GM12878 (cell line): ENCODE data around the gene PCDHB16. TPM values are rescaled to one million over a fixed set of nuclear protein-coding genes. Genes with fewer than 3 reads are reported as not detected.
"Not testable (repeated sequence)": the region's sequence is repeated elsewhere in the genome, so short reads cannot be mapped to it uniquely, and the experiment has no call there.

ENCODE experiments used
- ATAC-seq: fragments of 200-7000 bp; cut with Tn5 transposase; 3 replicates; pipeline ENCODE4 v1.9.1; 2020; ENCODE audit warnings: mild to moderate bottlenecking, moderate library complexity
- BruUV-seq: library from RNA; stranded (reverse); fragments of 400-500 nt; replicated peaks from 2 replicates; lab custom pipeline; 2021; lab: Mats Ljungman, UMichigan
- CTCF ChIA-PET: fragments of 300-600 bp; sonication (Branson Sonifier 250); formaldehyde crosslinking; extraction: SDS; loops from one replicate; lab custom pipeline; 2021; ENCODE audit warnings: inconsistent platforms; lab: Yijun Ruan, JAX
- POLR2A ChIA-PET: fragments of 350-600 bp; formaldehyde crosslinking; extraction: SDS; loops from one replicate; lab custom pipeline; 2021; ENCODE audit warnings: inconsistent platforms; lab: Charles Lee
- RAD21 ChIA-PET: fragments of 300-600 bp; sonication (Branson Sonifier 250); formaldehyde crosslinking; loops from one replicate; lab custom pipeline; 2023; ENCODE audit warnings: antibody characterized with exemption; ENCODE audit not compliant: unreplicated experiment; lab: Charles Lee
- SMC1A ChIA-PET: fragments of 300-600 bp; sonication (Branson Sonifier 250); formaldehyde crosslinking; loops from one replicate; lab custom pipeline; 2023; ENCODE audit not compliant: unreplicated experiment, uncharacterized antibody; lab: Charles Lee
- DNase-seq: peaks from one replicate; pipeline ENCODE4 v3.0.0-alpha.2; 2011; ENCODE audit warnings: low read depth, low spot score
- FAIRE-seq: peaks from 3 replicates; lab custom pipeline; 2011; peaks lifted over from hg19 to GRCh38; lab: Jason Lieb, UNC
- H2AFZ ChIP-seq: 2 replicates; pipeline ENCODE4 v1.6.0; 2011; ENCODE audit warnings: low read depth, low read length, control low read depth; ENCODE audit not compliant: control insufficient read depth
- H3K27ac ChIP-seq: 2 replicates; pipeline ENCODE4 v1.5.1; 2011; ENCODE audit warnings: control low read depth; ENCODE audit not compliant: control insufficient read depth, insufficient read depth
- H3K27me3 ChIP-seq, 2 experiments: replicated peaks in 1 of 2; 2 replicates each; pipeline versions ENCODE4 v1.6.0 to v1.6.1; 2011; ENCODE audit warnings: low read length in 1 of 2; ENCODE audit not compliant: control insufficient read depth in 2 of 2, insufficient read depth in 2 of 2
- H3K36me3 ChIP-seq, 2 experiments: 2 replicates each; pipeline ENCODE4 v1.5.1; 2011; ENCODE audit warnings: low read length in 1 of 2; ENCODE audit not compliant: control insufficient read depth in 2 of 2, insufficient read depth in 2 of 2
- H3K4me1 ChIP-seq: 2 replicates; pipeline ENCODE4 v1.6.1; 2011; ENCODE audit warnings: mild to moderate bottlenecking, low read length, moderate library complexity, mixed read lengths; ENCODE audit not compliant: control insufficient read depth, insufficient read depth
- H3K4me2 ChIP-seq: 2 replicates; pipeline ENCODE4 v1.6.0; 2011; ENCODE audit warnings: control low read depth; ENCODE audit not compliant: control insufficient read depth, insufficient read depth
- H3K4me3 ChIP-seq: fragments of 200-600 bp; sonication (generic); 2 replicates; pipeline ENCODE4 v1.5.1; 2016
- H3K79me2 ChIP-seq: 2 replicates; pipeline ENCODE4 v1.6.0; 2011; ENCODE audit warnings: low read length; ENCODE audit not compliant: control insufficient read depth, insufficient read depth
- H3K9ac ChIP-seq: 2 replicates; pipeline ENCODE4 v1.8.0; 2011; ENCODE audit warnings: low read length, control low read depth, mixed read lengths; ENCODE audit not compliant: control insufficient read depth, insufficient read depth
- H3K9me3 ChIP-seq: replicated peaks from 3 replicates; pipeline ENCODE4 v1.5.1; 2011; ENCODE audit warnings: mild to moderate bottlenecking, low read length; ENCODE audit not compliant: control insufficient read depth, insufficient read depth
- H4K20me1 ChIP-seq: 2 replicates; pipeline ENCODE4 v1.6.0; 2011; ENCODE audit not compliant: control insufficient read depth, insufficient read depth
- BCL3 ChIP-seq: IDR thresholded peaks from 2 replicates; pipeline ENCODE4 v1.6.1; 2011; ENCODE audit warnings: borderline replicate concordance, low read depth, mild to moderate bottlenecking, moderate library complexity, low read length; ENCODE audit not compliant: insufficient read depth, poor library complexity, severe bottlenecking
- CBX5 ChIP-seq: sonication (generic); IDR thresholded peaks from 2 replicates; pipeline ENCODE4 v1.6.1; 2016; ENCODE audit warnings: low read depth, moderate library complexity, mild to moderate bottlenecking, inconsistent platforms
- CHD1 ChIP-seq: IDR thresholded peaks from 2 replicates; pipeline ENCODE4 v1.6.1; 2012; ENCODE audit warnings: low read depth, low read length, improper control_type of control experiment
- EZH2 ChIP-seq: IDR thresholded peaks from 2 replicates; pipeline ENCODE4 v1.6.1; 2012; ENCODE audit warnings: low read depth, mild to moderate bottlenecking, control low read depth, inconsistent platforms, low read length, borderline replicate concordance; ENCODE audit not compliant: control insufficient read depth
- POU2F2 ChIP-seq: IDR thresholded peaks from 3 replicates; pipeline ENCODE4 v1.6.1; 2011; ENCODE audit warnings: low read depth, mild to moderate bottlenecking, low read length, borderline replicate concordance
- TBL1XR1 ChIP-seq: IDR thresholded peaks from 2 replicates; pipeline ENCODE4 v1.6.1; 2012; ENCODE audit warnings: low read depth, low read length, improper control_type of control experiment
- WGBS: methylation state at CpG from one replicate; pipeline ENCODE4 v1.1.6; 2016; ENCODE audit warnings: low lambda C conversion rate; ENCODE audit not compliant: insufficient replicate concordance, insufficient coverage; ENCODE audit errors: missing lambda C conversion rate; 5-methylcytosine and 5-hydroxymethylcytosine counted together
- in situ Hi-C: fragments of 300-500 bp; cut with MboI; formaldehyde crosslinking; loops from 9 replicates; pipeline ENCODE4 v1.14.3; 2018; ENCODE audit warnings: mixed read lengths
- intact Hi-C: fragments of 100-400 bp; cut with micrococcal nuclease; formaldehyde crosslinking; loops from one replicate; pipeline ENCODE4 v1.14.2; 2022; ENCODE audit not compliant: unreplicated experiment
- polyA plus RNA-seq, 11 experiments: library from polyadenylated mRNA; depleted of rRNA in 4 of 11; unstranded in 6 of 11; stranded (reverse) in 5 of 11; fragments of >200 nt; fragmentation: Nextera tagmentation in 4 of 11; fragmentation: Illumina TruSeq in 1 of 11; extraction: Ambion mirVana in 4 of 11; extraction: Trizol in 1 of 11; gene quantifications; 1 replicate in 1 of 11; 2 replicates in 10 of 11; pipeline versions ENCODE4 v1.2.1 to v1.2.3, GENCODE V29; 2011 to 2016; ENCODE audit warnings: inconsistent platforms in 2 of 11, missing spikeins in 2 of 11, low read depth in 1 of 11
- total RNA-seq, 4 experiments: library from RNA; depleted of rRNA in 3 of 4; stranded (reverse); fragments of >200 nt in 3 of 4; fragmentation: Illumina TruSeq in 1 of 4; extraction: Trizol in 1 of 4; gene quantifications; 2 replicates each; pipeline versions ENCODE4 v1.2.1 to v1.2.3, GENCODE V29; 2013 to 2021

Gene PCDHB16
- total and polyA plus RNA-seq, 10 of the 15 experiments (the other 5 are each of a cell fraction or from before 2014, with no cell fraction given), result 0.01 TPM; not detected in 9

GRCh38 chr5:141155540-141156374 lies 26.4 kb upstream of the PCDHB16 start:
- Histone ChIP-seq H3K27me3 (no peaks in the 10 kb centered on the region), H3K4me1 (no peaks in the 10 kb centered on the region)
- POLR2A ChIA-PET, result no interaction called here
- no peak for FAIRE-seq
- no peak for TF ChIP-seq TBL1XR1
- no peak for TF ChIP-seq POU2F2
- TF ChIP-seq CHD1, result no peak
- TF ChIP-seq BCL3, result no peak
- TF ChIP-seq CBX5, result no peak
- TF ChIP-seq EZH2, result no peak
- TF ChIP-seq, all 136 proteins: peak for 0
- no peaks in the 10 kb centered on the region for H3K36me3 ChIP-seq
- no peaks in the 10 kb centered on the region for H4K20me1 ChIP-seq
- no peak overlapping the region for H3K4me2 ChIP-seq
- H3K79me2 ChIP-seq, result no peaks in the 10 kb centered on the region
- no peak overlapping the region for H2AFZ ChIP-seq
- ChIA-PET RAD21 (no interaction called here), SMC1A (no interaction called here), CTCF (interaction anchor here (0.7 to 1.3 kb wide), 3 partner anchors 15 to 61 kb away, joined by 3 to 6 read pairs (median 3); no protein-coding TSS in a partner anchor)
- H3K4me3 ChIP-seq, result no peak overlapping the region
- intact Hi-C loops, result no loop called here
- ATAC-seq (no peak), DNase-seq (no peak)
- in situ Hi-C loops, result no loop called here
- no TSS peak for BruUV-seq
- H3K27ac ChIP-seq, result no peak overlapping the region
- no peaks in the 10 kb centered on the region; the same call in 1 of the 3 replicates for H3K9me3 ChIP-seq
- 59% methylated on average over 21 of the region's 21 CpGs for WGBS
- no peak overlapping the region for H3K9ac ChIP-seq

GRCh38 chr5:141157356-141157755 lies 24.8 kb upstream of the PCDHB16 start:
- H3K27me3 ChIP-seq, in situ Hi-C loops, H3K4me2 ChIP-seq, H3K27ac ChIP-seq, H3K9me3 ChIP-seq, POLR2A ChIA-PET, RAD21 ChIA-PET, intact Hi-C loops, FAIRE-seq, DNase-seq, H3K9ac ChIP-seq, H3K4me1 ChIP-seq, CTCF ChIA-PET, SMC1A ChIA-PET, H3K79me2 ChIP-seq, H4K20me1 ChIP-seq, H3K4me3 ChIP-seq, BruUV-seq, H3K36me3 ChIP-seq, ATAC-seq, H2AFZ ChIP-seq: not testable (repeated sequence)
- WGBS, result 74% methylated on average over 27 of the region's 38 CpGs

GRCh38 chr5:141157901-141158300 lies 24.3 kb upstream of the PCDHB16 start:
- H2AFZ ChIP-seq, DNase-seq, RAD21 ChIA-PET, H3K9me3 ChIP-seq, H3K27ac ChIP-seq, FAIRE-seq, H4K20me1 ChIP-seq, SMC1A ChIA-PET, POLR2A ChIA-PET, BruUV-seq, CTCF ChIA-PET, H3K4me1 ChIP-seq, ATAC-seq, H3K79me2 ChIP-seq, intact Hi-C loops, H3K36me3 ChIP-seq, H3K4me3 ChIP-seq, H3K4me2 ChIP-seq, H3K27me3 ChIP-seq, H3K9ac ChIP-seq, in situ Hi-C loops: not testable (repeated sequence)
- WGBS, result 78% methylated on average over 20 of the region's 28 CpGs
